Panc1 (cell line): ENCODE measurements around the gene DUSP23.

Experiments
- CTCF ChIP-seq: fragments of 450-650 bp; IDR thresholded peaks from 2 replicates; pipeline ENCODE4 v1.5.1; 2017; ENCODE audit warnings: mild to moderate bottlenecking
- POLR2AphosphoS5 ChIP-seq: IDR thresholded peaks from 2 replicates; pipeline ENCODE4 v1.6.1; 2012; ENCODE audit warnings: mild to moderate bottlenecking, low read depth, low read length, moderate library complexity
- TCF7L2 ChIP-seq: IDR thresholded peaks from 2 replicates; pipeline ENCODE4 v1.6.1; 2011; ENCODE audit warnings: mild to moderate bottlenecking, low read depth, low read length, inconsistent platforms

GRCh38 chr1:159753386-159753785 lies 27.4 kb upstream of the DUSP23 start:
- TF ChIP-seq CTCF (no peak), POLR2AphosphoS5 (no peak), TCF7L2 (no peak)
